HepG2 (cell line): Measurements from ENCODE around the gene BLOC1S4. TPM values are rescaled to one million over a fixed set of nuclear protein-coding genes. Genes with fewer than 3 reads are reported as not detected.

Source experiments
- AFF4 ChIP-seq: sonication (generic); formaldehyde crosslinking; IDR thresholded peaks from 2 replicates; pipeline ENCODE4 v1.4.0; 2020; ENCODE audit warnings: missing genetic modification reagents
- CBX2 ChIP-seq, 2 experiments: fragments of 200-600 bp in 1 of 2; sonication (generic); formaldehyde crosslinking in 1 of 2; IDR thresholded peaks; 2 replicates each; pipeline versions ENCODE4 v1.7.0 to v1.8.1; 2018 to 2022; ENCODE audit warnings: low read depth in 2 of 2, low read length in 1 of 2, mild to moderate bottlenecking in 1 of 2, missing genetic modification reagents in 1 of 2
- DDIT3 ChIP-seq: sonication (generic); formaldehyde crosslinking; IDR thresholded peaks from 2 replicates; pipeline ENCODE4 v1.4.0; 2020; ENCODE audit warnings: mild to moderate bottlenecking, missing genetic modification reagents
- E2F2 ChIP-seq: sonication (generic); formaldehyde crosslinking; IDR thresholded peaks from 2 replicates; pipeline ENCODE4 v1.4.0; 2020; ENCODE audit warnings: missing genetic modification reagents, borderline replicate concordance
- EEA1 ChIP-seq: sonication (generic); formaldehyde crosslinking; IDR thresholded peaks from 2 replicates; pipeline ENCODE4 v1.5.1; 2020; ENCODE audit warnings: mild to moderate bottlenecking, missing genetic modification reagents, borderline replicate concordance
- HCFC1 ChIP-seq: fragments of 150-350 bp; IDR thresholded peaks from 2 replicates; pipeline ENCODE4 v1.6.1; 2014; ENCODE audit warnings: low read depth, low read length
- KAT7 ChIP-seq: IDR thresholded peaks from 2 replicates; pipeline ENCODE4 v1.6.1; 2018; ENCODE audit warnings: borderline replicate concordance, missing compliant biosample characterization
- LBX2 ChIP-seq: sonication (generic); formaldehyde crosslinking; IDR thresholded peaks from 2 replicates; pipeline ENCODE4 v1.5.0; 2020; ENCODE audit warnings: missing genetic modification reagents, mild to moderate bottlenecking, borderline replicate concordance
- MTERF4 ChIP-seq: sonication (generic); formaldehyde crosslinking; IDR thresholded peaks from 2 replicates; pipeline ENCODE4 v1.8.0; 2023; ENCODE audit warnings: mild to moderate bottlenecking, missing genetic modification reagents
- PAX8 ChIP-seq: sonication (generic); formaldehyde crosslinking; IDR thresholded peaks from 2 replicates; pipeline ENCODE4 v1.8.0; 2022; ENCODE audit warnings: mild to moderate bottlenecking, missing genetic modification reagents, borderline replicate concordance
- RXRB ChIP-seq: IDR thresholded peaks from 2 replicates; pipeline ENCODE4 v1.6.1; 2016; ENCODE audit warnings: borderline replicate concordance, missing genetic modification reagents, missing compliant biosample characterization
- ZBTB39 ChIP-seq: sonication (generic); formaldehyde crosslinking; IDR thresholded peaks from 2 replicates; pipeline ENCODE4 v1.5.0; 2020; ENCODE audit warnings: missing genetic modification reagents
- ZBTB8A ChIP-seq: sonication (generic); formaldehyde crosslinking; IDR thresholded peaks from 2 replicates; pipeline ENCODE4 v1.4.0; 2020; ENCODE audit warnings: mild to moderate bottlenecking, low read depth, missing genetic modification reagents, borderline replicate concordance
- ZNF331 ChIP-seq: sonication (generic); formaldehyde crosslinking; IDR thresholded peaks from 2 replicates; pipeline ENCODE4 v1.4.0; 2020; ENCODE audit warnings: missing genetic modification reagents
- ZNF367 ChIP-seq: sonication (generic); formaldehyde crosslinking; IDR thresholded peaks from 2 replicates; pipeline ENCODE4 v1.4.0; 2020; ENCODE audit warnings: missing genetic modification reagents, borderline replicate concordance
- ZNF607 ChIP-seq: sonication (generic); formaldehyde crosslinking; IDR thresholded peaks from 2 replicates; pipeline ENCODE4 v1.5.1; 2020; ENCODE audit warnings: missing genetic modification reagents, mild to moderate bottlenecking, borderline replicate concordance
- ZNF879 ChIP-seq: sonication (generic); formaldehyde crosslinking; IDR thresholded peaks from 2 replicates; pipeline ENCODE4 v1.8.1; 2023; ENCODE audit warnings: missing genetic modification reagents
- ZSCAN21 ChIP-seq: sonication (generic); formaldehyde crosslinking; IDR thresholded peaks from 2 replicates; pipeline ENCODE4 v1.8.0; 2022; ENCODE audit warnings: mild to moderate bottlenecking, missing genetic modification reagents, moderate library complexity, borderline replicate concordance
- polyA plus RNA-seq, 8 experiments: library from polyadenylated mRNA; depleted of rRNA in 3 of 8; stranded (reverse) in 7 of 8; unstranded in 1 of 8; fragments of >200 nt; fragmentation: Illumina TruSeq in 4 of 8; extraction: Trizol in 4 of 8; gene quantifications; 2 replicates each; pipeline versions ENCODE4 v1.2.1 to v1.2.3, GENCODE V29; 2011 to 2016; ENCODE audit warnings: low read depth in 4 of 8, missing spikeins in 1 of 8, mixed read lengths in 1 of 8; ENCODE audit not compliant: insufficient read depth in 1 of 8
- total RNA-seq, 5 experiments: library from RNA; depleted of rRNA; stranded (reverse); fragments of >200 nt; fragmentation: Illumina TruSeq; extraction: Trizol; gene quantifications; 2 replicates each; pipeline ENCODE4 v1.2.3, GENCODE V29; 2016; ENCODE audit warnings: low read depth in 1 of 5

The BLOC1S4 gene
- total and polyA plus RNA-seq, 2 of the 13 experiments (the other 11 are each of a cell fraction or from before 2014, with no cell fraction given), result 15.5 to 20.9 TPM

- TF ChIP-seq LBX2 (CRISPR knock-in tag) (peak; percentile 93; the same call in 1 of the 2 replicates), KAT7 (CRISPR knock-in tag) (0 out of 2 replicates have a peak, but pooled peaks have one; percentile 59), ZNF607 (CRISPR knock-in tag) (peak; percentile 94), AFF4 (CRISPR knock-in tag) (0 out of 2 replicates have a peak, but pooled peaks have one; percentile 38), ZBTB39 (CRISPR knock-in tag) (0 out of 2 replicates have a peak, but pooled peaks have one; percentile 40), ZNF879 (CRISPR knock-in tag) (peak; percentile 96), ZNF331 (peak; percentile 81), CBX2 (IDR thresholded peaks at IDR 0.05; ENCODE audit: low read depth, low read length) (no peak), CBX2 (CRISPR knock-in tag; IDR thresholded peaks at IDR 0.05; ENCODE audit: low read depth) (no peak), RXRB (CRISPR knock-in tag) (0 out of 2 replicates have a peak, but pooled peaks have one; percentile 61), ZBTB8A (CRISPR knock-in tag) (no peak), MTERF4 (CRISPR knock-in tag) (peak; percentile 94), DDIT3 (no peak), E2F2 (CRISPR knock-in tag) (no peak; the same call in 1 of the 2 replicates), ZNF367 (CRISPR knock-in tag) (no peak; the same call in 1 of the 2 replicates), HCFC1 (peak; percentile 49; the same call in 1 of the 2 replicates), ZSCAN21 (CRISPR knock-in tag) (peak; percentile 96; the same call in 1 of the 2 replicates), EEA1 (no peak), PAX8 (CRISPR knock-in tag) (peak; percentile 39; the same call in 1 of the 2 replicates)
These were observed 42.1 kb upstream of the BLOC1S4 start (continued) for GRCh38 chr4:6673660-6674499.
